ENCODE measurements around the gene CDK13.

Gene CDK13

DNA sequence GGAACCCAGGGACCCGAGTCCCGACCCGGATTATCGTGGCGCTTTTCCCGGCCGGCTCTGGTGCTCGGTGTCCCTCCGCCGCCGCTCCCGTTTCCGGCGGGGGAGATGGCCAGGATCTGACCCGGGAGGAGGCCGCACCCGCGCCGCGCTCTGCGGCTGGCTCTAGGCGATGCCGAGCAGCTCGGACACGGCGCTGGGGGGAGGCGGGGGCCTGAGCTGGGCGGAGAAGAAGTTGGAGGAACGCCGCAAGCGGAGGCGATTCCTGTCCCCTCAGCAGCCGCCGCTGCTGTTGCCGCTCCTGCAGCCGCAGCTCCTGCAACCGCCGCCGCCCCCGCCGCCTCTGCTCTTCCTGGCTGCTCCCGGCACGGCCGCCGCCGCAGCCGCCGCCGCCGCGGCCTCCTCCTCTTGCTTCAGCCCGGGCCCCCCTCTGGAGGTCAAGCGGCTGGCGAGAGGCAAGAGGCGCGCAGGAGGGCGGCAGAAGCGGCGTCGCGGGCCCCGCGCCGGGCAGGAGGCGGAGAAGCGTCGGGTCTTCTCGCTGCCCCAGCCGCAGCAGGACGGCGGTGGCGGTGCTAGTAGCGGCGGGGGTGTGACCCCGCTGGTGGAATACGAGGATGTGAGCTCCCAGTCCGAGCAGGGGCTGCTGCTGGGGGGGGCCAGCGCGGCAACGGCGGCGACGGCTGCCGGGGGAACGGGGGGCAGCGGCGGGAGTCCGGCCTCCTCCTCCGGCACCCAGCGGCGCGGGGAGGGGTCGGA, 593 bp downstream of the CDK13 start:
- no peak for DNase-seq

DNA sequence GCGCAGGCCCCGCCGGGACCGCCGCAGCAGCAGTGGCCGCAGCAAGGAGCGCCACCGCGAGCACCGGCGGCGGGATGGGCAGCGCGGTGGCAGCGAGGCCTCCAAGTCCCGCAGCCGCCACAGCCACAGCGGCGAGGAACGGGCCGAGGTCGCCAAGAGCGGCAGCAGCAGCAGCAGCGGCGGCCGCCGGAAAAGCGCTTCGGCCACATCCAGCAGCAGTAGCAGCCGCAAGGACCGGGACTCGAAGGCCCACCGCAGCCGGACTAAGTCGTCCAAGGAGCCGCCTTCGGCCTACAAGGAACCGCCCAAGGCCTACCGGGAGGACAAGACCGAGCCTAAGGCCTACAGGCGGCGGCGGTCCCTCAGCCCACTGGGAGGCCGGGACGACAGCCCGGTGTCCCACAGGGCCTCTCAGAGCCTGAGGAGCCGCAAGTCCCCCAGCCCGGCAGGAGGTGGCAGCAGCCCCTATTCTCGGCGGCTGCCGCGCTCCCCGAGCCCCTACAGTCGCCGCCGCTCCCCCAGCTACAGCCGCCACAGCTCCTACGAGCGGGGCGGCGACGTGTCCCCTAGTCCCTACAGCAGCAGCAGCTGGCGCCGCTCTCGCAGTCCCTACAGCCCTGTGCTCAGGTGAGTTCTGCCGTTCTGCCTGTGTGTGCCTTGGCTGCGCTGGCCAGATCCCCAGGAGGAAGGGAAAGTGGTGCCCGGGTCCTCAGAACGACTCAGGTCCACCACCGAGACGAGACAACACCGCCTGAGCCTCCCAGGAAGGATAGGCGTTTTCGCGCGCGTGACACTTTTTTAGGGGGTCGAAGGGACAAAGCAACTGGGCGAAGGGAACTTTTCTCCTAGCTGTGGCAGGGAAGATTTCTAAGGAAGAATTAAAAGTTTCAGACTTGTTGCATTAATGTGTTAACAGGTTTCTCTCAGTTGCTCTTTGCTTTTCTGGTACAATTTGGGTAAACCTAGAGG, 1.5 kb downstream of the CDK13 start:
- no peak for DNase-seq

DNA sequence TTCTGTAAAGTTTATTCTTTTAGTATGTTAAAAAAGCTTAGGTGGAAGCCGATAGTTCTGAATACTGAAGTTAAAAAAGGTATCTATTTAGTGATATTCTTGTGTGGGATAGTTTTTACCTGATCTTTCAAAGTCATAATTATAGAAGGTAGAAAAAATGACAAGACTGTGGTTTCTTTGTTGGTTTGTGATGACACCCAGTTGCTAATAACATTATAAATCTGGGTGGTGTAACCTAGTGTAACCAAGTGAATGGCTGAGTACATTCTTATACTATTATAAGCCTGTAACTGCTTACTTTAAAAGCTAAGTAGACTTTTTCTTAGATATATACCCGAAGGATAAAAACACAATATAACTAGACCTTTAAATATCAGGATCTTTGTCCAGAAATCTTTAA, 2.3 kb downstream of the CDK13 start:
- no peak for DNase-seq

- DNase-seq: no peak
Observed at GRCh38 chr7:39952803-39953202, 2.7 kb downstream of the CDK13 start.

DNA sequence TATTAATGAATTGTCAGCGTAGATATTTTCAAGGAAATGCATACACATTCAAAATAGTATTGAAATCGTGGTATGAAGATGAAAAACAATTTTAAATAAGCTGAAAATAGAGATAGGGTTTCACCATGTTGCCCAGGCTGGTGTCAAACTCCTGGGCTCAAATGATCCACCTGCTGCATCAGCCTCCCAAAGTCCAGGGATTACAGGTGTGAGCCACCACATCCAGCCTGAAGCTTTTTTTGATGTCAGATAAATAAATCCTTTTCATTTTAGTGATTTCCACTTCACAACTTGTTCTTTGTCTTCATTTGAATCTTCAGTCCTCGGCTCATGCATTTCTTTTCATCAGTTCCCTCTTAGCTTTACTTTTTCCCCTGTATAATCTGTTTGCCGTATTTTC, 4.6 kb downstream of the CDK13 start:
- no peak for DNase-seq

DNA sequence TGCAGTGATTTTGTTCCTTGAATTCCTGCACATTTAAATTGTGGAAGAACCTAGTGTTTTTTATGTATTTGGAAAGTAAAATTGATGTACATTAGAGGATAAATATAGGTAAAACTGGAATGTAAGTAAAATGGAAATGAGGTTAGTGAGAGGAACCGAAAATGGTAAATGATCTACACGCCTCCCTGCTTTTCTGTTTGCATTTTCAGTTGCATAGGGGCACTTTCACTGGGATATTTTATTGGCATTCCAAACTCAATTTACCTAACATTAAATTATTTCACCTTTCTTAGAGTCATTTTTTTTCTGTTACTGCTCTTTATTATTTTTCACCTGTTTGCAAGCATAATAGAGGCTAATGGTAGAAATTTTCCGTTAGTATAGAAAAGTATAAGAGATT, 8.0 kb downstream of the CDK13 start:
- DNase-seq: no peak

- DNase-seq: no peak
Observed at GRCh38 chr7:39967406-39968161, 17.5 kb downstream of the CDK13 start.

DNA sequence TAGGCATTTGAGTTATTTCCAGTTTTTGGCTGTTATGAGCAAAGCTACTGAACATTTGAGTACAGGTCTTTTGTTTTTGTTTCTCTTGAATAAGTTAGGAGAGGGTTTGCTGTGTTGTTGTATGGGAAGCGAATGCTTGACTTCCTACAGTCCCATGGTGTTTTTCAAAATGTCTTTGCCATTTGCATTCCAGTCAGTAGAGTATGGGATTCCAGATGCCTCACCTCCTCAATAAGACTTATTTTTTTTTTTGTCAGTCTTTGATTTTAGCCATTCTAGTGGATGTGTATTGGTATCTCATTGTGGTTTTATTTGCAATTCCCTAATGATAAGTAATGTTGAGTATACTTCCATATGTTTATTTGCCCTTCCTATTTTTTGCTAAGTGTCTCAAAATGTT, 19.4 kb downstream of the CDK13 start:
- DNase-seq: no peak

GRCh38 chr7:39971924-39972323, 21.9 kb downstream of the CDK13 start:
- DNase-seq: no peak

- DNase-seq: no peak
Observed at GRCh38 chr7:39973801-39974200, 23.7 kb downstream of the CDK13 start.

DNA sequence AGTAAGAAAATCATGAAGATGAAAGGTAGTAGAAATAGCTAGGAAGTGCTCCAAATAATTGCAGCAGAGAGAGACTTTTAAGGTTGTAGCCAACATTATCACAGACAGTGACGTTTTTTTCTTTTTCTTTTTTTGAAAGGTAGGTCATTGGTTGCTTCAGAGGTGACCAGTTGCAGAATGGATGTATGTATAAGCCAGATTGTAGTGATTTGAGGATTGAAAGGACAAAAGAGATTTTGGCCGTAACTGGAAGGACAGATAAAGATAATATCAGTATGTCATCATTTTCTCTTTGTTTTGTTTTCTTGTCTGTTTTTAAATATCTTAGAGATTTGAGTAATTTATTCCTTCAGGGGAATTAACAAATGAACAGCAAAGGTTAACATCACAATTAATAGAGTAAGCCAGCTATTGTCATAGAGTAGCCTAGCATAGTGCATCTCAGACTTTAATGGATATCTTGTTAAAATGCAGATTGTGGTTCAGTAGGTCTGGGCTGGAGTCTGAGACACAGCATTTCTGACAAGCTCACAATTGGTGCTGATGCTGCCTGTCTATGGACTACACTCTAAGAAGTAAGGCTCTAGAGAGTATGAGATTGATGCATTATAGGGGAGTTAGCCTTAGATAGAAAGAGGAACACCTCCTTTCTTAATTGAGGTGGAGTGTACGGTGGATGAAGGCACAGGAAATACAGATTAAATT, 28.3 kb downstream of the CDK13 start:
- no peak for DNase-seq

- DNase-seq: no peak
Observed at GRCh38 chr7:39979406-39980073, 29.5 kb downstream of the CDK13 start.

DNA sequence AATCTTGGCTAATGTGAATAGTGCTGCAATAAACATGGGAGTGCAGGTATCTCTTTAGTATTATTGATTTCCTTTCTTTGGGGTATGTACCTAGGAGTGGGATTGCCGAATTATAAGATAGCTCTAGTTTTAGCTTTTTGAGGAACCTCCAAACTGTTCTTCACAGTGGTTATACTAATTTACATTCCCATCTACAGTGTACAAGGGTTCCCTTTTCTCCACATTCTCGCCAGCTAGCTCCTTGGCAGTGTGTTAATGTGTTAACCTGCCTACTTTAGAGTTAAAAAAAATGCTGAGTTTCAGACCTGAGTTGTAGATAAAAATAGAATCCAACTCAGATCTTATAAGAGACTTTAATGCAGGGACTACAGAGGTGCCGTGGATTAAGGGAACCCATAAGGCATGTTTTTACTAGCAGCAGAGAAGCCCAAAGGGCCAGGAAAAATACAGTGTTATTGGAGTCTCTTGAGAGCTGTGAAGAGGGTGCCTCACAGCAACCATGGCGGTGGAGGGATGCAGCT, 35.4 kb downstream of the CDK13 start:
- DNase-seq: no peak

- DNase-seq: no peak
Observed at GRCh38 chr7:39987641-39988347, 37.7 kb downstream of the CDK13 start.

DNA sequence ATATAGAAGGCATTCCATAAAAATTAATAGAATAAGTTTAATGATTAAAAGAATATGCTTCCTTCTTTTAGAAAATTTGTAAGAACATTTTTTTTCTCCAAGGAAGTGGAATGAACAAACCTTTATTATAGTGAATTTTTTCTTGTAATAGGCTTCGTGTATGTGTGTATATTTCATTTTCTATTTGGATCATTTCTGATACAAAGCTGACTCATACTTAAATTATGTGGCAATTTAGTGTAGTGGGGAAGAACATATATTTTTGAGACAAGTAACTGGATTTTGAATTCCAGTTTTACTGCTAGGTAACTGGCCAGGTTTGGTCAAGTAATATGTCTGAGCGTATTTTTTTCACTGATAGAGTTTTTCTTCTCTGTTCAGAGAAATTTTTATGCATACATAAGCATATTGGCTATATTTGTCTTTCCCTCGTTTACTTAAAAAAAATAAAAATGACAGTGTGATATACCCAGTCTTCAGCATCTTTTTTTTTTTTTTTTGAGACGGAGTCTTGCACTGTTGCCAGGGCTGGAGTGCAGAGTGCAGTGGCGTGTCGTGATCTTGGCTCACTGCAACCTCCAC, 50.8 kb downstream of the CDK13 start:
- DNase-seq: no peak

- no peak for DNase-seq
Observed at GRCh38 chr7:40001649-40002048, 51.6 kb downstream of the CDK13 start.

GRCh38 chr7:40003597-40003996, 53.5 kb downstream of the CDK13 start:
- DNase-seq: no peak

DNA sequence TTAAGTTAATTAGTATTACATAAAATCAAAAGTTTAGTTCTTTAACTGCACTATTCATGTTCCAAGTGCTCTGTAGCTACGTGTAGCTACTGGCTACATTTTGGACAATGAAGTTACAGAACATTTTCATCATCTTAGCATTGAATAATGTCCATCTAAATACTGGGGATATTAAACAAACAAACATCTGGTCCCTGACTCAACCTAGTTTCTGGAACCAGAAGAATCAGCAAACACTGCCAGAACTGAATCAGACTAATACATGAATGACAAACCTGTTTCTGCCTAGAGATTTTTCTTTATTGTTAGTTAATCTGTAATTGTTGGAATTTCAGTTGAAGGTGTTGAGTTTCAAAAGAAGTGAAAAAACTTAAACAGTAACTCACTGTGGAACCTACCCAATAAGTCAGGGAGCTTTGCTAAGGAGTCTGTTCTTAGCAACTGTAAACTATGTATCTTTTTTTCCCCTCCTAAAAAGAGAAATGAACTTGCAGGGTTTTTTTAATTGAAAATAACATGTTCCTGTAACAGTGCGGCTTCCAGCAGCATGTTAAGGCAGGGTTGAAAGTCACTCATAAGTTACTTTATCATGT, 58.3 kb downstream of the CDK13 start:
- DNase-seq: no peak

DNA sequence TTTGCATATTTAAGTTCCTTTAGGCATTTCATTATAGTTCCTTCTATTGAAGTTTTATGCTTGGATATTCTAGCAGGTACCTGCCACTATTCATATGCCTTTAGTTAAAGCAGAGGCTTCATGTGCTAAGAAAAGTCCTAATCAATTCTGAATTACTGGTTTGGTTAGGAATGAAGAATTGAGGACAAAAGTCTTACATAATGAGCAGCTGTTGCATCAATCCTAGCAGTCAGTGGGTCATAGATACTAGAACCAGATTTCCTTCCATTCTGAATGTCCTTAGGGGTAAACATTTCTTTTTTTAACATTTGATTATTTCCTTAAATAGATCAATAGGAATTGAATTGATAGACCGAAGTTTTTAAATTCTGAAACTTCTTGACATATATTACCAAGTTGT, 59.2 kb downstream of the CDK13 start:
- DNase-seq: no peak

DNA sequence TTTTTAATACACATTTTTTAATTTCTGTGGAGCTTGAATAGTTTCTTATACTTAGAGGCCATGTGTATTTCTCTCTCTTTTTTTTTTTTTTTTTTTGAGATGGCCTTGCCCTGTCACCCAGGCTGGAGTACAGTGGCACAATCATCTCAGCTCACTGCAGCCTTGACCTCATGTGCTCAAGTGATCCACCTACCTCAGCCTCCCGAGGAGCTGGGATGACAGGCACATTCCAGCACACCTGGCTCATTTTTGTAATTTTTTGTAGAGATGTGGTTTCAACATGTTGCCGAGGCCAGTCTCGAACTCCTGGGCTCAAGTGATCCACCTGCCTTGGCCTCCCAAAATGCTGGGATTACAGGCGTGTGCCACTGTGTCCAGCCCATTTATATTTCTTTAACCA, 64.3 kb downstream of the CDK13 start:
- DNase-seq: no peak

Measured in NCI-H187 treated with DMSO at 0.1 percent for 48 hours (cell line).